Keratinocyte (primary cell): ENCODE data around the gene NSUN4. TPM values are rescaled to one million over a fixed set of nuclear protein-coding genes. Genes with fewer than 3 reads are reported as not detected.

Source experiments
- DNase-seq: peaks from one replicate; pipeline ENCODE4 v3.0.0-alpha.2; 2011; ENCODE audit warnings: low read depth, missing footprints, low spot score
- FAIRE-seq: peaks from 2 replicates; lab custom pipeline; 2011; peaks lifted over from hg19 to GRCh38; lab: Jason Lieb, UNC
- H2AFZ ChIP-seq: 2 replicates; pipeline ENCODE4 v1.6.0; 2012; ENCODE audit warnings: low read length, control low read depth, inconsistent platforms; ENCODE audit not compliant: control insufficient read depth
- H3K27ac ChIP-seq: 2 replicates; pipeline ENCODE4 v1.5.1; 2011; ENCODE audit warnings: low read length; ENCODE audit not compliant: control insufficient read depth, insufficient read depth
- H3K27me3 ChIP-seq: 3 replicates; pipeline ENCODE4 v1.6.0; 2011; ENCODE audit warnings: low read length; ENCODE audit not compliant: control insufficient read depth, insufficient read depth; ENCODE audit errors: extremely low read depth
- H3K36me3 ChIP-seq, 2 experiments: 2 replicates in 1 of 2; 3 replicates in 1 of 2; pipeline ENCODE4 v1.5.1; 2011; ENCODE audit warnings: low read length in 2 of 2, mild to moderate bottlenecking in 1 of 2; ENCODE audit not compliant: control insufficient read depth in 2 of 2, insufficient read depth in 2 of 2; ENCODE audit errors: extremely low read depth in 1 of 2
- H3K4me1 ChIP-seq: 3 replicates; pipeline ENCODE4 v1.5.1; 2011; ENCODE audit warnings: low read length; ENCODE audit not compliant: control insufficient read depth, insufficient read depth; ENCODE audit errors: extremely low read depth
- H3K4me2 ChIP-seq: 3 replicates; pipeline ENCODE4 v1.6.0; 2011; ENCODE audit warnings: low read depth, low read length; ENCODE audit not compliant: control insufficient read depth, insufficient read depth; ENCODE audit errors: extremely low read depth
- H3K4me3 ChIP-seq, 3 experiments: fragments of 200-600 bp in 1 of 3; sonication (generic) in 1 of 3; 2 replicates in 2 of 3; 3 replicates in 1 of 3; pipeline ENCODE4 v1.5.1; 2011 to 2016; ENCODE audit warnings: low read length in 3 of 3, mild to moderate bottlenecking in 3 of 3, control low read depth in 2 of 3, inconsistent platforms in 1 of 3, low read depth in 1 of 3, mixed read lengths in 1 of 3, mixed run types in 1 of 3, moderate library complexity in 1 of 3; ENCODE audit not compliant: control insufficient read depth in 2 of 3, insufficient read depth in 2 of 3; ENCODE audit errors: extremely low read depth in 1 of 3
- H3K79me2 ChIP-seq: 2 replicates; pipeline ENCODE4 v1.6.0; 2012; ENCODE audit warnings: low read length; ENCODE audit not compliant: control insufficient read depth, insufficient read depth
- H3K9ac ChIP-seq: 3 replicates; pipeline ENCODE4 v1.6.0; 2011; ENCODE audit warnings: low read length; ENCODE audit not compliant: control insufficient read depth, insufficient read depth; ENCODE audit errors: extremely low read depth
- H3K9me1 ChIP-seq: 3 replicates; pipeline ENCODE4 v1.6.0; 2011; ENCODE audit warnings: low read length; ENCODE audit not compliant: control insufficient read depth, insufficient read depth; ENCODE audit errors: extremely low read depth
- H3K9me3 ChIP-seq: 2 replicates; pipeline ENCODE4 v1.5.1; 2012; ENCODE audit warnings: low read depth, low read length; ENCODE audit not compliant: control insufficient read depth
- H4K20me1 ChIP-seq: 3 replicates; pipeline ENCODE4 v1.6.0; 2011; ENCODE audit warnings: low read length; ENCODE audit not compliant: control insufficient read depth, insufficient read depth; ENCODE audit errors: extremely low read depth
- EZH2 ChIP-seq: IDR thresholded peaks from one replicate; pipeline ENCODE4 v1.6.1; 2012; ENCODE audit warnings: inconsistent platforms, mild to moderate bottlenecking, low read length, moderate library complexity
- dilution Hi-C: fragments of 300-500 bp; cut with MboI; formaldehyde crosslinking; loops from one replicate; pipeline ENCODE4 v1.7.0; 2020; ENCODE audit warnings: low sequenced_read_pairs; ENCODE audit not compliant: extremely low pct_ligation_motif_present
- polyA plus RNA-seq, 5 experiments: library from polyadenylated mRNA; depleted of rRNA in 3 of 5; stranded (reverse) in 3 of 5; stranded (forward) in 1 of 5; unstranded in 1 of 5; fragments of >200 nt; gene quantifications; 1 replicate in 1 of 5; 2 replicates in 3 of 5; 3 replicates in 1 of 5; pipeline versions ENCODE4 v1.2.1 to v1.2.3, GENCODE V29; 2011 to 2012; ENCODE audit warnings: missing spikeins in 2 of 5, low read depth in 1 of 5, low replicate concordance in 1 of 5
- TF ChIP-seq, protein P1 (sequence below), 3 experiments: IDR thresholded peaks in 1 of 3; conservative IDR thresholded peaks in 1 of 3; optimal IDR thresholded peaks in 1 of 3; 2 replicates in 2 of 3; 3 replicates in 1 of 3; pipeline versions ENCODE3 to v1.5.1; 2011; ENCODE audit warnings: low read length in 3 of 3, mild to moderate bottlenecking in 3 of 3, moderate library complexity in 2 of 3, control low read depth in 1 of 3, inconsistent platforms in 1 of 3; ENCODE audit not compliant: insufficient read depth in 2 of 3; ENCODE audit errors: extremely low read depth in 1 of 3

Gene NSUN4
- polyA plus RNA-seq, 1 donor (not counting 4 experiments of a cell fraction or from before 2014, with no cell fraction given) = 26.3 TPM

DNA sequence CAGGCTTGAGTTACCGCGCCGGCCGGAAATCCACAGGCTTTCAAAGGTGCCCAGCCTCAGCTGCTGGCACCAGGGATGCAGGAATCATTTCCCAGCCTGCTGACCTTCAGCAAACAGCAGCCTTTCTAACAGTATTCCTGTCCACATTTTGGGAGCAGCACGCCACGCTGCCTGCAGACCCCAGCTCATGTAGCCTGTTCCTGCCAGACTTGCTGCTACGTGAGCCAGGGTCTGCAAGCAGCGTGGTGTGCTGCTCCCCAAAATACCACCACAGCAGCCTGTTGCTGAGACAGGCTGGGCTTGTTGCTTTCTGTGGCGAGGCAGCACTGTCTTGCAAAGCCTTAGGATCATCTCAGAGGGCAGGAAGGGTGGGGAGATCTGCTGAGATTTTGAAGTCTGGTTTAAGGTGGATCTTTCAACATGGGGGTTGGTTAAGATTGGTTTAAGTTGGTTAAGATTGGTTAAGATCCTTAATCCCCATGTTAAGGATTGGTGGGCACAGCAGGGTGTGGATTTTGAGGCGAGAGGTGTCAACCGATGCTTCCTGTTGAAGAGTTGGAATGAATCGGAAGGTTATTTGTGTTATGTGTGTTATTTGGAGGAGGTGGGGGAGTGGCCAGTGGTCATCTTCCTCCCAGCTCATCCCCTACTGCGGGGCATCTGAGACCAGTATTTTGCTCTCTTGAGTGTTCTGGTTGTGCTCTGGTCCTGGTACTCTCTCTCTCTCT is 66.4 kb downstream of the NSUN4 start:
- H3K9me1 ChIP-seq = no peaks in the 10 kb centered on the region
- H3K9me3 ChIP-seq = no peaks in the 10 kb centered on the region
- H2AFZ ChIP-seq = no peak overlapping the region
- peaks cover 4% of the 10 kb centered on the region for H3K4me1 ChIP-seq
- H3K4me2 ChIP-seq = no peak overlapping the region
- dilution Hi-C loops = no loop called here
- H3K9ac ChIP-seq = no peak overlapping the region
- no peaks in the 10 kb centered on the region for H3K79me2 ChIP-seq
- H4K20me1 ChIP-seq = no peaks in the 10 kb centered on the region
- FAIRE-seq (no peak), DNase-seq (no peak)
- H3K4me3 ChIP-seq = no peak overlapping the region
- H3K27ac ChIP-seq = no peak overlapping the region
- peaks cover 0 to 3% of the 10 kb centered on the region in 2 experiments for H3K36me3 ChIP-seq
- H3K27me3 ChIP-seq = no peaks in the 10 kb centered on the region
- no peak for TF ChIP-seq EZH2
- TF ChIP-seq, protein P1, sequence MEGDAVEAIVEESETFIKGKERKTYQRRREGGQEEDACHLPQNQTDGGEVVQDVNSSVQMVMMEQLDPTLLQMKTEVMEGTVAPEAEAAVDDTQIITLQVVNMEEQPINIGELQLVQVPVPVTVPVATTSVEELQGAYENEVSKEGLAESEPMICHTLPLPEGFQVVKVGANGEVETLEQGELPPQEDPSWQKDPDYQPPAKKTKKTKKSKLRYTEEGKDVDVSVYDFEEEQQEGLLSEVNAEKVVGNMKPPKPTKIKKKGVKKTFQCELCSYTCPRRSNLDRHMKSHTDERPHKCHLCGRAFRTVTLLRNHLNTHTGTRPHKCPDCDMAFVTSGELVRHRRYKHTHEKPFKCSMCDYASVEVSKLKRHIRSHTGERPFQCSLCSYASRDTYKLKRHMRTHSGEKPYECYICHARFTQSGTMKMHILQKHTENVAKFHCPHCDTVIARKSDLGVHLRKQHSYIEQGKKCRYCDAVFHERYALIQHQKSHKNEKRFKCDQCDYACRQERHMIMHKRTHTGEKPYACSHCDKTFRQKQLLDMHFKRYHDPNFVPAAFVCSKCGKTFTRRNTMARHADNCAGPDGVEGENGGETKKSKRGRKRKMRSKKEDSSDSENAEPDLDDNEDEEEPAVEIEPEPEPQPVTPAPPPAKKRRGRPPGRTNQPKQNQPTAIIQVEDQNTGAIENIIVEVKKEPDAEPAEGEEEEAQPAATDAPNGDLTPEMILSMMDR (optimal IDR thresholded peaks at IDR 0.05 in 1 of 3, IDR thresholded peaks at IDR 0.05 in 1 of 3, conservative IDR thresholded peaks at IDR 0.05 in 1 of 3; ENCODE audit: extremely low read depth in 1 of 3, insufficient read depth in 2 of 3, low read length in 3 of 3) = no peak

DNA sequence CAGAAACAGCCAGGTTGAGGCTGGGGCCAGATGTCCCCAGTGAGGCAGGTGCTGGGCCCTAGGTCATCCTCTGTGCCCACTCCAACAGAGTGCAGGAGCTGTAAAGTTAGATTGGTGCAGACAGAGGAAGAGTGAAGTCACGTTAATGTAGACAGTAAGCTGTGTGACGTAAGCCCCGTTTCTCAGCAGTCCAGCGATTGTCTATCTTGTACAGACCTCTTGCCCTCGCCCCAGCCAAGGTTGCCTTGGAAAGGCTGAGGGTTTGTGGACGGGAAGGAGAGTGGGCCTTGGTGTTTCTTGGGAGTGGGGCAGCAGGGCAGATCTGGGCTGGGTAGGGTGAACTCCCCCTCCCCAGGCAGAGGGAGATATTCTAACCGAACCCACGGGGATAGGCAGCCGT is 67.0 kb downstream of the NSUN4 start:
- Histone ChIP-seq H3K36me3 (peaks cover 0 to 3% of the 10 kb centered on the region in 2 experiments), H3K27ac (no peak overlapping the region), H3K9me1 (no peaks in the 10 kb centered on the region), H3K9ac (no peak overlapping the region), H2AFZ (no peak overlapping the region), H4K20me1 (no peaks in the 10 kb centered on the region), H3K4me3 (no peak overlapping the region), H3K4me2 (no peak overlapping the region), H3K4me1 (no peaks in the 10 kb centered on the region), H3K9me3 (no peaks in the 10 kb centered on the region), H3K27me3 (no peaks in the 10 kb centered on the region), H3K79me2 (no peaks in the 10 kb centered on the region)
- no peak for DNase-seq
- TF ChIP-seq EZH2 = no peak
- TF ChIP-seq, protein P1 (optimal IDR thresholded peaks at IDR 0.05 in 1 of 3, IDR thresholded peaks at IDR 0.05 in 1 of 3, conservative IDR thresholded peaks at IDR 0.05 in 1 of 3; ENCODE audit: extremely low read depth in 1 of 3, insufficient read depth in 2 of 3, low read length in 3 of 3) = no peak
- dilution Hi-C loops = no loop called here
- FAIRE-seq = no peak
